ENCODE results near the gene PMEPA1.

- TF ChIP-seq EZH2 (IDR thresholded peaks at IDR 0.05), result no peak
- no peak for TF ChIP-seq POLR2AphosphoS5 (IDR thresholded peaks at IDR 0.05; ENCODE audit: borderline replicate concordance, low read depth, low read length)
These were observed 90.6 kb downstream of the PMEPA1 start for GRCh38 chr20:57619051-57619831.
